Measurements from ENCODE around the gene KCNMA1. TPM values are rescaled to one million over a fixed set of nuclear protein-coding genes. Genes with fewer than 3 reads are reported as not detected.

KCNMA1 gene
- polyA plus RNA-seq, 1 donor from 2014 or later: 60.8 TPM

DNA sequence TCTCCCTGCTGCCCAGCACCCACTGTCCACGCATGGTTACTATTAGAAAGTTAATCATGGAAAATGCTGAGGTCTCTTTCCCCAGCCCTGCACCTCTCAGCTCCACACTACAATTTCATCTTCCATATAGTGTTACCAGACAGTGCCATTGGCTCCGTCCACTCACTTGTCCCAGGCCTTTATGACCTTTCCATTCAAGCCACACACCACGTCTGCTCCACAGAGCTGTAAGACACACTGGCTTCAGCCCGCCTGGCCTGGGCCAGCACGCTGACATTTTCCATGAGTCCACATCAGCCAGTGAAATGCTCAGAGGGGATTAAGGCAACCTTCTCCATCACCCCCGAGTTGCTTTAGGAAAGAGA is 118.7 kb downstream of the KCNMA1 start:
- no peaks in the 10 kb centered on the region for H4K20me1 ChIP-seq (ENCODE audit: insufficient read depth)
- no peak overlapping the region for H3K4me2 ChIP-seq (ENCODE audit: low read length)
- no peaks in the 10 kb centered on the region for H3F3A ChIP-seq (ENCODE audit: insufficient read depth, low read length, poor library complexity, severe bottlenecking)
- H3K27ac ChIP-seq (ENCODE audit: low read length): no peak overlapping the region
- H3K79me2 ChIP-seq (replicated peaks; ENCODE audit: insufficient read depth, low read length): no peaks in the 10 kb centered on the region
- no peak overlapping the region for H2AFZ ChIP-seq (ENCODE audit: low read depth, low read length)
- no peaks in the 10 kb centered on the region for H3K36me3 ChIP-seq (ENCODE audit: insufficient read depth, low read length)
- H3K4me3 ChIP-seq (ENCODE audit: low read length): no peak overlapping the region
- no peaks in the 10 kb centered on the region for H3K9me3 ChIP-seq (ENCODE audit: low read length)
- H3K9me2 ChIP-seq (ENCODE audit: insufficient read depth, low read length): no peaks in the 10 kb centered on the region
- H3K9ac ChIP-seq (ENCODE audit: low read length): no peak overlapping the region
- no peaks in the 10 kb centered on the region for H3K27me3 ChIP-seq (ENCODE audit: insufficient read depth, low read depth, low read length)
- TF ChIP-seq POLR2AphosphoS5 (IDR thresholded peaks at IDR 0.05) (no peak), MXI1 (conservative IDR thresholded peaks at IDR 0.05; ENCODE audit: poor library complexity, severe bottlenecking) (no peak)
- TF ChIP-seq, protein P1, sequence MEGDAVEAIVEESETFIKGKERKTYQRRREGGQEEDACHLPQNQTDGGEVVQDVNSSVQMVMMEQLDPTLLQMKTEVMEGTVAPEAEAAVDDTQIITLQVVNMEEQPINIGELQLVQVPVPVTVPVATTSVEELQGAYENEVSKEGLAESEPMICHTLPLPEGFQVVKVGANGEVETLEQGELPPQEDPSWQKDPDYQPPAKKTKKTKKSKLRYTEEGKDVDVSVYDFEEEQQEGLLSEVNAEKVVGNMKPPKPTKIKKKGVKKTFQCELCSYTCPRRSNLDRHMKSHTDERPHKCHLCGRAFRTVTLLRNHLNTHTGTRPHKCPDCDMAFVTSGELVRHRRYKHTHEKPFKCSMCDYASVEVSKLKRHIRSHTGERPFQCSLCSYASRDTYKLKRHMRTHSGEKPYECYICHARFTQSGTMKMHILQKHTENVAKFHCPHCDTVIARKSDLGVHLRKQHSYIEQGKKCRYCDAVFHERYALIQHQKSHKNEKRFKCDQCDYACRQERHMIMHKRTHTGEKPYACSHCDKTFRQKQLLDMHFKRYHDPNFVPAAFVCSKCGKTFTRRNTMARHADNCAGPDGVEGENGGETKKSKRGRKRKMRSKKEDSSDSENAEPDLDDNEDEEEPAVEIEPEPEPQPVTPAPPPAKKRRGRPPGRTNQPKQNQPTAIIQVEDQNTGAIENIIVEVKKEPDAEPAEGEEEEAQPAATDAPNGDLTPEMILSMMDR (IDR thresholded peaks at IDR 0.05; ENCODE audit: poor library complexity, severe bottlenecking): no peak

DNA sequence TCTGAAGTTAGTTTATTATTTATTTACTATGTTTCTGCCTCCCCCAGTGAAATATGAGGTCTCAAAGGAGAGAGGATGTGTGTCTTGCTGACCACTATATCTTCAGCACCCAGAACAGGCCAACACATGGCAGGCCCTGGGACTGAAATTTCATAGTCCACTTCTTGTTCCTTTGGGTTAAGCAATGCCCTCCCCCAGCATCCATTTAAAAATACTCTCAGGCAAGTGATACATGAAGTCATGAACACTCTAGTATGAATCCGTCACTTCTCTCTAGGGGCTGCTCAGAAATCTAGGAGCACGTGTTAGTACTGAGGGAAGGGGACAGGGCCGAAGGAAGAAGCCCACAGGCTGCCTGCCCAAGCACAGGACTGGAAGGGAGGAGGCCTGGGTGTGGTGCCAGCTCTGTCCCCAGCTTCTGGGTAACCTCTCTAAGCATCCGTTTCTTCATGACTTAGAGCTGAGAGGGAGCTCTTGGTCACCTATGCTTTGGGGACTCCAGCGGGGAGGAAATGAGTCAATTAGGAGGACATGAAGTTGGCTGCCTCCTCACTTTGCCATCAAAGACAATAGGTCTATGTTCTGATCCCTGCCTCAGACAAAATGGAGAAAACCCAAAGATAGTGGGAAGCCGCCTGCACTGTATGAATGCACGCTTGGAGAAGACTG is 119.2 kb downstream of the KCNMA1 start:
- no peak overlapping the region for H3K4me2 ChIP-seq (ENCODE audit: low read length)
- no peaks in the 10 kb centered on the region for H3K9me3 ChIP-seq (ENCODE audit: low read length)
- H3K27me3 ChIP-seq (ENCODE audit: insufficient read depth, low read depth, low read length): no peaks in the 10 kb centered on the region
- H3K4me3 ChIP-seq (ENCODE audit: low read length): no peak overlapping the region
- TF ChIP-seq, protein P1 (IDR thresholded peaks at IDR 0.05; ENCODE audit: poor library complexity, severe bottlenecking): no peak
- TF ChIP-seq POLR2AphosphoS5 (IDR thresholded peaks at IDR 0.05) (no peak), RAD21 (conservative IDR thresholded peaks at IDR 0.05) (no peak), EZH2 (IDR thresholded peaks at IDR 0.05; ENCODE audit: borderline replicate concordance, insufficient read depth, low read length, poor library complexity, severe bottlenecking) (no peak), EP300 (conservative IDR thresholded peaks at IDR 0.05; ENCODE audit: poor library complexity, severe bottlenecking) (no peak), TAF1 (IDR thresholded peaks at IDR 0.05; ENCODE audit: low read depth) (no peak), MXI1 (conservative IDR thresholded peaks at IDR 0.05; ENCODE audit: poor library complexity, severe bottlenecking) (no peak), SMC3 (conservative IDR thresholded peaks at IDR 0.05; ENCODE audit: poor library complexity) (no peak)
- TF ChIP-seq, protein P2, sequence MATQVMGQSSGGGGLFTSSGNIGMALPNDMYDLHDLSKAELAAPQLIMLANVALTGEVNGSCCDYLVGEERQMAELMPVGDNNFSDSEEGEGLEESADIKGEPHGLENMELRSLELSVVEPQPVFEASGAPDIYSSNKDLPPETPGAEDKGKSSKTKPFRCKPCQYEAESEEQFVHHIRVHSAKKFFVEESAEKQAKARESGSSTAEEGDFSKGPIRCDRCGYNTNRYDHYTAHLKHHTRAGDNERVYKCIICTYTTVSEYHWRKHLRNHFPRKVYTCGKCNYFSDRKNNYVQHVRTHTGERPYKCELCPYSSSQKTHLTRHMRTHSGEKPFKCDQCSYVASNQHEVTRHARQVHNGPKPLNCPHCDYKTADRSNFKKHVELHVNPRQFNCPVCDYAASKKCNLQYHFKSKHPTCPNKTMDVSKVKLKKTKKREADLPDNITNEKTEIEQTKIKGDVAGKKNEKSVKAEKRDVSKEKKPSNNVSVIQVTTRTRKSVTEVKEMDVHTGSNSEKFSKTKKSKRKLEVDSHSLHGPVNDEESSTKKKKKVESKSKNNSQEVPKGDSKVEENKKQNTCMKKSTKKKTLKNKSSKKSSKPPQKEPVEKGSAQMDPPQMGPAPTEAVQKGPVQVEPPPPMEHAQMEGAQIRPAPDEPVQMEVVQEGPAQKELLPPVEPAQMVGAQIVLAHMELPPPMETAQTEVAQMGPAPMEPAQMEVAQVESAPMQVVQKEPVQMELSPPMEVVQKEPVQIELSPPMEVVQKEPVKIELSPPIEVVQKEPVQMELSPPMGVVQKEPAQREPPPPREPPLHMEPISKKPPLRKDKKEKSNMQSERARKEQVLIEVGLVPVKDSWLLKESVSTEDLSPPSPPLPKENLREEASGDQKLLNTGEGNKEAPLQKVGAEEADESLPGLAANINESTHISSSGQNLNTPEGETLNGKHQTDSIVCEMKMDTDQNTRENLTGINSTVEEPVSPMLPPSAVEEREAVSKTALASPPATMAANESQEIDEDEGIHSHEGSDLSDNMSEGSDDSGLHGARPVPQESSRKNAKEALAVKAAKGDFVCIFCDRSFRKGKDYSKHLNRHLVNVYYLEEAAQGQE (IDR thresholded peaks at IDR 0.05; ENCODE audit: borderline replicate concordance): no peak
- H3K79me2 ChIP-seq (replicated peaks; ENCODE audit: insufficient read depth, low read length): no peaks in the 10 kb centered on the region
- H3K9ac ChIP-seq (ENCODE audit: low read length): no peak overlapping the region
- no peaks in the 10 kb centered on the region for H4K20me1 ChIP-seq (ENCODE audit: insufficient read depth)
- no peaks in the 10 kb centered on the region for H3K9me2 ChIP-seq (ENCODE audit: insufficient read depth, low read length)
- H3K36me3 ChIP-seq (ENCODE audit: insufficient read depth, low read length): no peaks in the 10 kb centered on the region
- H2AFZ ChIP-seq (ENCODE audit: low read depth, low read length): no peak overlapping the region
- no peaks in the 10 kb centered on the region for H3F3A ChIP-seq (ENCODE audit: insufficient read depth, low read length, poor library complexity, severe bottlenecking)
- H3K27ac ChIP-seq (ENCODE audit: low read length): no peak overlapping the region

Data from neural cell (in vitro differentiated cells).